Fibroblast of skin of scalp (primary cell): Measurements from ENCODE around the gene UCMA.

Experiments
- DNase-seq: peaks from one replicate; pipeline ENCODE4 v3.0.0-alpha.2; 2013

The UCMA gene

GRCh38 chr10:13231808-13232207, 2.4 kb downstream of the UCMA start:
- DNase-seq, result no peak

GRCh38 chr10:13231190-13231589, 3.0 kb downstream of the UCMA start:
- DNase-seq, result no peak

GRCh38 chr10:13227031-13227430, 7.1 kb downstream of the UCMA start:
- DNase-seq, result no peak

GRCh38 chr10:13225601-13226000, 8.6 kb downstream of the UCMA start:
- DNase-seq, result no peak

- DNase-seq, result no peak
Measured at GRCh38 chr10:13224210-13224995, 9.8 kb downstream of the UCMA start.

- no peak for DNase-seq
Measured at GRCh38 chr10:13223241-13223640, 10.9 kb downstream of the UCMA start.

GRCh38 chr10:13222566-13222965, 11.6 kb downstream of the UCMA start:
- no peak for DNase-seq

- no peak for DNase-seq
Measured at GRCh38 chr10:13222151-13222550, 12.0 kb downstream of the UCMA start.

GRCh38 chr10:13221572-13221971, 12.6 kb downstream of the UCMA start:
- DNase-seq, result no peak

GRCh38 chr10:13219685-13220670, 14.2 kb downstream of the UCMA start:
- peak; percentile 6 for DNase-seq

- no peak for DNase-seq
Measured at GRCh38 chr10:13218878-13219277, 15.3 kb downstream of the UCMA start.

GRCh38 chr10:13213163-13213562, 21.0 kb downstream of the UCMA start:
- no peak for DNase-seq

GRCh38 chr10:13206546-13207443, 27.4 kb downstream of the UCMA start:
- peak; percentile 41 for DNase-seq

GRCh38 chr10:13206091-13206490, 28.1 kb downstream of the UCMA start:
- DNase-seq, result no peak

- no peak for DNase-seq
Measured at GRCh38 chr10:13201132-13201531, 33.0 kb downstream of the UCMA start.

- no peak for DNase-seq
Measured at GRCh38 chr10:13195016-13195415, 39.2 kb downstream of the UCMA start.

GRCh38 chr10:13193637-13194036, 40.5 kb downstream of the UCMA start:
- DNase-seq, result peak; percentile 2

GRCh38 chr10:13191362-13191761, 42.8 kb downstream of the UCMA start:
- no peak for DNase-seq

GRCh38 chr10:13190816-13191215, 43.4 kb downstream of the UCMA start:
- DNase-seq, result no peak

GRCh38 chr10:13189961-13190360, 44.2 kb downstream of the UCMA start:
- DNase-seq, result no peak

GRCh38 chr10:13188593-13188992, 45.6 kb downstream of the UCMA start:
- DNase-seq, result no peak

GRCh38 chr10:13187135-13187534, 47.0 kb downstream of the UCMA start:
- DNase-seq, result no peak
